ENCODE data around the gene SCAMP2. TPM values are rescaled to one million over a fixed set of nuclear protein-coding genes. Genes with fewer than 3 reads are reported as not detected.

Gene SCAMP2
- total RNA-seq, 1 experiment from 2014 or later: 121 TPM

DNA sequence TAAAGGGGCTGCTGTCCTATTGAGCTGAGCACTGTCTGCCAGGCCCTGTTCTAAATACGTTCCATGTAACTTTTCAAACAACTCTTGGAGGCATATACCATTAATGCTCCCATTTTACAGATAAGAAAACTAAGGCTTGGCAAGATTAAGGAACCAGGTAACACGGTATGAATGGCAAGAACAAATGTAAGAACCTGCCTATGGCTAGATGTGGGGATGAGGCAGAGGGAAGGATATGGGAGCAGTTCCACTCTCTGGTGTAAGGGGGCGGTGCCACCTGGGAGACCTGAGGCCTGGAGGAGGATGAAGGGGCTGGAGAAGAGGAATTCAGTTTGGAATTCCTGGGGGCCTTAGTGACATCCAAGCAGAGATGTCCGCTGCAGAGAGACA, 64.3 kb downstream of the SCAMP2 start:
- TF ChIP-seq, protein P1, sequence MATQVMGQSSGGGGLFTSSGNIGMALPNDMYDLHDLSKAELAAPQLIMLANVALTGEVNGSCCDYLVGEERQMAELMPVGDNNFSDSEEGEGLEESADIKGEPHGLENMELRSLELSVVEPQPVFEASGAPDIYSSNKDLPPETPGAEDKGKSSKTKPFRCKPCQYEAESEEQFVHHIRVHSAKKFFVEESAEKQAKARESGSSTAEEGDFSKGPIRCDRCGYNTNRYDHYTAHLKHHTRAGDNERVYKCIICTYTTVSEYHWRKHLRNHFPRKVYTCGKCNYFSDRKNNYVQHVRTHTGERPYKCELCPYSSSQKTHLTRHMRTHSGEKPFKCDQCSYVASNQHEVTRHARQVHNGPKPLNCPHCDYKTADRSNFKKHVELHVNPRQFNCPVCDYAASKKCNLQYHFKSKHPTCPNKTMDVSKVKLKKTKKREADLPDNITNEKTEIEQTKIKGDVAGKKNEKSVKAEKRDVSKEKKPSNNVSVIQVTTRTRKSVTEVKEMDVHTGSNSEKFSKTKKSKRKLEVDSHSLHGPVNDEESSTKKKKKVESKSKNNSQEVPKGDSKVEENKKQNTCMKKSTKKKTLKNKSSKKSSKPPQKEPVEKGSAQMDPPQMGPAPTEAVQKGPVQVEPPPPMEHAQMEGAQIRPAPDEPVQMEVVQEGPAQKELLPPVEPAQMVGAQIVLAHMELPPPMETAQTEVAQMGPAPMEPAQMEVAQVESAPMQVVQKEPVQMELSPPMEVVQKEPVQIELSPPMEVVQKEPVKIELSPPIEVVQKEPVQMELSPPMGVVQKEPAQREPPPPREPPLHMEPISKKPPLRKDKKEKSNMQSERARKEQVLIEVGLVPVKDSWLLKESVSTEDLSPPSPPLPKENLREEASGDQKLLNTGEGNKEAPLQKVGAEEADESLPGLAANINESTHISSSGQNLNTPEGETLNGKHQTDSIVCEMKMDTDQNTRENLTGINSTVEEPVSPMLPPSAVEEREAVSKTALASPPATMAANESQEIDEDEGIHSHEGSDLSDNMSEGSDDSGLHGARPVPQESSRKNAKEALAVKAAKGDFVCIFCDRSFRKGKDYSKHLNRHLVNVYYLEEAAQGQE (IDR thresholded peaks at IDR 0.05; ENCODE audit: insufficient read depth in 1 of 2, low read depth in 2 of 2, low read length in 1 of 2): no peak
- no peak for TF ChIP-seq SIN3A (IDR thresholded peaks at IDR 0.05; ENCODE audit: borderline replicate concordance, insufficient read depth, low read depth, low read length)
- TF ChIP-seq, protein P2, sequence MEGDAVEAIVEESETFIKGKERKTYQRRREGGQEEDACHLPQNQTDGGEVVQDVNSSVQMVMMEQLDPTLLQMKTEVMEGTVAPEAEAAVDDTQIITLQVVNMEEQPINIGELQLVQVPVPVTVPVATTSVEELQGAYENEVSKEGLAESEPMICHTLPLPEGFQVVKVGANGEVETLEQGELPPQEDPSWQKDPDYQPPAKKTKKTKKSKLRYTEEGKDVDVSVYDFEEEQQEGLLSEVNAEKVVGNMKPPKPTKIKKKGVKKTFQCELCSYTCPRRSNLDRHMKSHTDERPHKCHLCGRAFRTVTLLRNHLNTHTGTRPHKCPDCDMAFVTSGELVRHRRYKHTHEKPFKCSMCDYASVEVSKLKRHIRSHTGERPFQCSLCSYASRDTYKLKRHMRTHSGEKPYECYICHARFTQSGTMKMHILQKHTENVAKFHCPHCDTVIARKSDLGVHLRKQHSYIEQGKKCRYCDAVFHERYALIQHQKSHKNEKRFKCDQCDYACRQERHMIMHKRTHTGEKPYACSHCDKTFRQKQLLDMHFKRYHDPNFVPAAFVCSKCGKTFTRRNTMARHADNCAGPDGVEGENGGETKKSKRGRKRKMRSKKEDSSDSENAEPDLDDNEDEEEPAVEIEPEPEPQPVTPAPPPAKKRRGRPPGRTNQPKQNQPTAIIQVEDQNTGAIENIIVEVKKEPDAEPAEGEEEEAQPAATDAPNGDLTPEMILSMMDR (IDR thresholded peaks at IDR 0.05): no peak
- TF ChIP-seq POLR2AphosphoS5 (IDR thresholded peaks at IDR 0.05; ENCODE audit: low read depth, low read length): no peak
- no peak for TF ChIP-seq TCF7L2 (IDR thresholded peaks at IDR 0.05; ENCODE audit: low read depth, low read length)
- in situ Hi-C loops (cut with HindIII; ENCODE audit: low pct_unique_long_range_greater_than_20kb, low sequenced_read_pairs): no loop called here
- intact Hi-C loops (cut with micrococcal nuclease; ENCODE audit: unreplicated experiment): no loop called here
- H3K4me1 ChIP-seq (ENCODE audit: control insufficient read depth, insufficient read depth, low read length): no peaks in the 10 kb centered on the region
- ATAC-seq (no peak), DNase-seq (ENCODE audit: low read depth, low spot score) (no peak)
- no peaks in the 10 kb centered on the region for H3K27me3 ChIP-seq (ENCODE audit: control insufficient read depth, insufficient read depth, low read length)
- POLR2A ChIA-PET: no interaction called here
- no peaks in the 10 kb centered on the region for H3K9me3 ChIP-seq (ENCODE audit: control insufficient read depth, insufficient read depth, low read depth, low read length)
- H3K27ac ChIP-seq (ENCODE audit: low read length): no peak overlapping the region
- no peaks in the 10 kb centered on the region for H3K36me3 ChIP-seq (ENCODE audit: control insufficient read depth, insufficient read depth, low read length)
- CTCF ChIA-PET: interaction anchor here (0.5 kb wide), 1 partner anchor 47 kb away, joined by 3 read pairs; no protein-coding TSS in a partner anchor
- BruUV-seq (replicated peaks): no TSS peak
- no peak overlapping the region for H3K4me3 ChIP-seq (ENCODE audit: low read depth in 2 of 2, low read length in 2 of 2)

DNA sequence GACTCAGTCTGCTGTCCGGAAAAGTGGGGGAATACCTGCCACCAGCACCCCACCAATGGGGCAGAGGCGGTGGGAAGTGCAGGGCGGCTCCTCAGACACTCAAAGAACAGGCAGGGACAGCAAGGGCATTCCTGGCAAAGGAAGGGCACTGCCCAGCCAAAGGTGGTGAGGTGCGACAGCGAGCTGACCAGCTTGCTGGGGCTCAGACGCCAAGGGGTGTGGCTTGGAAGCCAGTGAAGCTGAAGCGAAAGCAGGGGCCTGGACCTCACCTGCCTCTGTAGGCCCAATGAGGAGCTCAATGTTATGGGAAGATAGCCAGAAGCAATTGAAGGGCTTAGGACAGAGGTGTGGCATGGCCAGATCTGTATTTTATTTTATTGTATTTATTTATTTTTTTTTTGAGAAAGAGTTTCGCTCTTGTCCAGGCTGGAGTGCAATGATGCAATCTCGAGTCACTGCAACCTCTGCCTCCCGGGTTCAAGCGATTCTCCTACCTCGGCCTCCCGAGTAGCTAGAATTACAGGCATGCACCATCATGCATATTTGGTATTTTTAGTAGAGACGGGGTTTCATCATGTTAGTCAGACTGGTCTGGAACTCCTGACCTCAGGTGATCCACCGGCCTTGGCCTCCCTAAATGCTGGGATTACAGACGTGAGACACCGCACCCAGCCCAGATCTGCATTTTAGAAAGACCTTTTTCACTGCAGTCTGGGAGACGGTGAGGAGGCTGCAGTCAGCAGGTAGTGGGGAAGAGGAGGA, 64.9 kb downstream of the SCAMP2 start:
- ChIA-PET POLR2A (no interaction called here), CTCF (interaction anchor here (0.5 to 0.7 kb wide), 3 partner anchors 37 to 94 kb away, joined by 3 read pairs; no protein-coding TSS in a partner anchor)
- intact Hi-C loops (cut with micrococcal nuclease; ENCODE audit: unreplicated experiment): no loop called here
- no TSS peak for BruUV-seq (replicated peaks)
- in situ Hi-C loops (cut with HindIII; ENCODE audit: low pct_unique_long_range_greater_than_20kb, low sequenced_read_pairs): no loop called here
- DNase-seq (ENCODE audit: low read depth, low spot score) (no peak), ATAC-seq (peak; percentile 25; the same call in 1 of the 2 replicates)
- H3K36me3 ChIP-seq (ENCODE audit: control insufficient read depth, insufficient read depth, low read length): peaks cover 2% of the 10 kb centered on the region; the same call in 1 of the 2 replicates
- no peaks in the 10 kb centered on the region for H3K9me3 ChIP-seq (ENCODE audit: control insufficient read depth, insufficient read depth, low read depth, low read length)
- H3K4me3 ChIP-seq (ENCODE audit: low read depth in 2 of 2, low read length in 2 of 2): no peak overlapping the region
- H3K27me3 ChIP-seq (ENCODE audit: control insufficient read depth, insufficient read depth, low read length): no peaks in the 10 kb centered on the region
- H3K4me1 ChIP-seq (ENCODE audit: control insufficient read depth, insufficient read depth, low read length): no peaks in the 10 kb centered on the region
- H3K27ac ChIP-seq (ENCODE audit: low read length): no peak overlapping the region
- no peak for TF ChIP-seq SIN3A (IDR thresholded peaks at IDR 0.05; ENCODE audit: borderline replicate concordance, insufficient read depth, low read depth, low read length)
- no peak for TF ChIP-seq TCF7L2 (IDR thresholded peaks at IDR 0.05; ENCODE audit: low read depth, low read length)
- TF ChIP-seq POLR2AphosphoS5 (IDR thresholded peaks at IDR 0.05; ENCODE audit: low read depth, low read length): no peak
- TF ChIP-seq, protein P2 (IDR thresholded peaks at IDR 0.05): no peak
- TF ChIP-seq, protein P1 (IDR thresholded peaks at IDR 0.05; ENCODE audit: insufficient read depth in 1 of 2, low read depth in 2 of 2, low read length in 1 of 2): no peak
